T-helper 2 cell treated with Interferon-gamma antibody and Interleukin-4, amounts not matched to agents 5 μg/mL and 100 μg/mL, for 36 hours (primary cell): ENCODE data around the gene SLC39A9.

Source experiments
- DNase-seq: peaks from one replicate; pipeline ENCODE4 v3.0.0; 2021; ENCODE audit warnings: low spot score
- H3K27ac Mint-ChIP-seq: one replicate; pipeline ENCODE4 v1.8.0; 2021; ENCODE audit warnings: mild to moderate bottlenecking, mixed read lengths
- H3K27me3 Mint-ChIP-seq: one replicate; pipeline ENCODE4 v1.8.0; 2021; ENCODE audit warnings: low read depth, mixed read lengths
- H3K36me3 Mint-ChIP-seq: one replicate; pipeline ENCODE4 v1.8.0; 2021; ENCODE audit warnings: low read depth, mixed read lengths
- H3K4me1 Mint-ChIP-seq: one replicate; pipeline ENCODE4 v1.8.0; 2021; ENCODE audit warnings: low read depth, mixed read lengths
- H3K4me3 Mint-ChIP-seq: one replicate; pipeline ENCODE4 v1.8.0; 2022; ENCODE audit warnings: mild to moderate bottlenecking, moderate library complexity, mixed read lengths
- H3K9me3 Mint-ChIP-seq: one replicate; pipeline ENCODE4 v1.8.0; 2021; ENCODE audit warnings: mixed read lengths

The SLC39A9 gene, protein sequence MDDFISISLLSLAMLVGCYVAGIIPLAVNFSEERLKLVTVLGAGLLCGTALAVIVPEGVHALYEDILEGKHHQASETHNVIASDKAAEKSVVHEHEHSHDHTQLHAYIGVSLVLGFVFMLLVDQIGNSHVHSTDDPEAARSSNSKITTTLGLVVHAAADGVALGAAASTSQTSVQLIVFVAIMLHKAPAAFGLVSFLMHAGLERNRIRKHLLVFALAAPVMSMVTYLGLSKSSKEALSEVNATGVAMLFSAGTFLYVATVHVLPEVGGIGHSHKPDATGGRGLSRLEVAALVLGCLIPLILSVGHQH

DNA sequence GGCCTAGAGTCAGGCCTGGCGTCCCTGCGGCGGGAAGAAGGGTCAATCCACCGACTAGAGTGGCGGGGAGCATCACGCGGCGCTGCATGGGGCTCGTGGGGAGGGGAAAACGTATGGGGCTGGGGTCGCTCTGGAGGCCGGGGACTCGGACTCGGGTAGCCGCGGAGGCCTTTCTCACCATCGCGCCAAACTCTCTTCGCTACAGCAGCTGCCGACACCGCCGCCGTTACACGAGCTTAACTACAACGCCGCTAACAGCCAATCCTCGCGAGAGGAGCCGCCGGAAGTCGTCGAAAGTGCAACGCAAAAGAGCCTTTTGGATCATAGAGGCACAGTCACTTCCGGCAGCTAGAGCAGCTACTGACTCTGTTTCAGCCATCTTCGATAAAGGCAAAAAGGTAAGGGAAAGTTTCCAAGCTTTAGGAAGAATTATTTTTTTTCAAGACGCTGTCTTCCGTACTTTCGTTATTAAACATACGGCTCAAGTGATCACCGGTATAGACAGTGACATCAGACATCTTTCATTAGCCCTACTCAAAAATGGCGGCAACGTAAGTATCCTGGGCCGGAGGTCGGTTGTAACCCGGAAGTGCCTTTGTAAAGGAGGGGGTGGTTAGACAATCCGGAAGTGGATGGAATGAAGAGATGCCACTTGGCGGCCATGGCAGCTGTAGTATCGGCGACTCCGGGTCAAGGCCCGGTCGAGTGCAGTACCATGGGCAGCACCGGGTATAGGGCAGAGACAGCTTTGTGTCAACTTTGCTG is at the start of gene SLC39A9, which contains the start of gene ERH:
TSS of gene SLC39A9 (plus strand) at position 640 of the 765 bp plus-strand sequence. CDS start 678 bp downstream, outside the sequence.
TSS of gene ERH (minus strand) at position 247 of the 765 bp plus-strand sequence. CDS start at position 181, 66 bp downstream.
- DNase-seq: peak; percentile 93
- Mint-ChIP-seq H3K36me3 (peaks cover 46% of the 10 kb centered on the region), H3K4me3 (peak within 1 kb of the TSS; percentile 94), H3K9me3 (no peaks in the 10 kb centered on the region), H3K4me1 (peaks cover 51% of the 10 kb centered on the region), H3K27me3 (no peaks in the 10 kb centered on the region), H3K27ac (peak within 1 kb of the TSS; percentile 99)

DNA sequence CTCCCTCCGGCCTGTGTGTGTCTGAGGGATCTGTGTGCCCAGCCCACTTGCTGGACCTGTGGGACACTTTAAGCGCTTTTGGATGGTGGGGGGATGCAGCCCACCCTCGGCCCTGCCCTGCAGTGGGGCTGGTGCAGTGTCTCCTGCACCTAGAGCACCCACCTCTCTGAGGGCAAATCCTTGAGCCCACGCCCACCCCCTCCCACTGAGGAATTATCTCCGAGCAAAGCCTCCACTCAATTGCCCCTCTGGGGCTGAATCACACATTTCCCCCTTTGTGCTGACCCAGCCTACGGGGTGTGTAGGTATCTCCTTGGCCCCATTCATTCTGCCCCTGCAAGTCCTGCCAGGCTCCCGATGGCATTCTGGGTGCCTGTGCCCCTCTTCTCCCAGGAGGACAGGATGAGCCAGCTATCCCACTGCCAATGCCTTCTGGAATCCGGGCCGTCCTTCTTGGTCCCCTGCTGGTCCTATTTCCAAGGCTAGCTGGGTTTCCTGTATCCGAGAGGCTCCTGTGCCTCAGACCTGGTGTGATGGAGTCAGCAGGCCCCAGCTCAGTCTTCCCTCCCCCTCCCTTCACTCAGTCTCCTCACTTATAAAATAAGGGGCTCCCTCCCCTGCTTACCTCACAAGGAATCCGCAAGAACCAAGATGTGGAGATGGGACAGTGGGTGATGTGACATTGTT is 49.3 kb upstream of the SLC39A9 start:
- no peaks in the 10 kb centered on the region for H3K27me3 Mint-ChIP-seq
- H3K4me1 Mint-ChIP-seq: peaks cover 4% of the 10 kb centered on the region
- no peak for DNase-seq
- H3K27ac Mint-ChIP-seq: no peak overlapping the region
- H3K36me3 Mint-ChIP-seq: no peaks in the 10 kb centered on the region
- no peaks in the 10 kb centered on the region for H3K9me3 Mint-ChIP-seq
- H3K4me3 Mint-ChIP-seq: no peak overlapping the region

DNA sequence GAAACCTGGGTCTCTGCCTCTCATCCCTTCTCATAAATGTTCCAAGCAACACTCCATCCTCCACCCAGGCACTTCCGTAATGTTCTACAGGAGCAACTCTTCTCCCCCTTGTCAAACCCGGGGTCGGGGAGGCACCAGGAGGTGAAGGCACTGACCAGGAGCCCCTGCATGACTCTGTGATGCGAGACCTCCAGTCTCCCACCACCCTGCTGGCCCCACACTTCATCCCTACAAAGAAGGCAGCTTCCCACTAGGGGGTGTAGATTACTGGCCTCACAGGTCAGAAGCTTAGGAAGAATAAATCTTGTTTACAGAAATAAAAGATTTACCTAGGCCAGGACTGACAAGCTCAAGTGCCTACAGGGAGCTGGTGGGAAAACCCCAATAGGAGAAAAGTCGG is 47.6 kb upstream of the SLC39A9 start:
- peaks cover 12% of the 10 kb centered on the region for H3K4me1 Mint-ChIP-seq
- H3K27me3 Mint-ChIP-seq: no peaks in the 10 kb centered on the region
- H3K27ac Mint-ChIP-seq: no peak overlapping the region
- H3K4me3 Mint-ChIP-seq: no peak overlapping the region
- no peaks in the 10 kb centered on the region for H3K9me3 Mint-ChIP-seq
- DNase-seq: no peak
- no peaks in the 10 kb centered on the region for H3K36me3 Mint-ChIP-seq

DNA sequence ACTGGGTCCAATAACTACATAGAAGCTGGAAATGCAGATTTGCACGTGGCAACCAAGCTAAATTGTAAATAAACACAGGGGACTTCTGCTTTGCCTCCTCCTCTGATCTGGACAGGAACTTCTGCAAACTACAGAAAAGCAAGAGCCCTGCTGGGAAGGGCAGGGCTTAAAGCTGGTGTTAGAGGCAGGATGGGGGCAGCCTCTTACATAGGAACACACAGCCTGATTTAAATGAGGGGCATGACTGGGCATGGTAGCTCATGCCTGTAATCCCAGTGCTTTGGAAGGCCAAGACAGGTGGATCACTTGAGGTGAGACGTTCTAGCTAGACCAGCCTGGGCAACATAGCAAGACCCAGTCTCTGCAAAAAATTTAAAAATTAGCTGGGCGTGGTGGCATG is 47.1 kb upstream of the SLC39A9 start:
- Mint-ChIP-seq H3K27ac (no peak overlapping the region), H3K36me3 (no peaks in the 10 kb centered on the region), H3K27me3 (no peaks in the 10 kb centered on the region), H3K9me3 (no peaks in the 10 kb centered on the region), H3K4me1 (peaks cover 12% of the 10 kb centered on the region), H3K4me3 (no peak overlapping the region)
- DNase-seq: no peak

DNA sequence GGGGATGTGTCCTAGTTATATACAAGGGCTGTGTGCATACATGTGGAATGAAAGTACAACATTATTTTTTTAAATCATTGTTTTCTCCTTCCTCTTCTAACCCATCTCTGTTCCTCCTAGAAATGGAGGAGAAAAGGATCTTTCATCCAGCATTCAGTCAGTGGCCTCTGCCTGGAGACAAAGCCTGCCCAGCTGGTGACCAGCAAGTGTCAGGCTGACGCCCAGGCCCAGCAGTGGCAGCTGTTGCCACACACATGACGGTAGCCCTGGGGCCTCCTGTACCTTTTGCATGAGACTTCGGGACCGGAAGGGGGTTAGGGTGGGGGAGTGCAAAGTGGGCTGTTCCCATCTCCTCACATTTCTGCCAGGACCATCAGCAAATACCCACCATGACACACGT is 46.6 kb upstream of the SLC39A9 start:
- DNase-seq: no peak
- H3K36me3 Mint-ChIP-seq: no peaks in the 10 kb centered on the region
- no peak overlapping the region for H3K27ac Mint-ChIP-seq
- no peaks in the 10 kb centered on the region for H3K27me3 Mint-ChIP-seq
- no peaks in the 10 kb centered on the region for H3K9me3 Mint-ChIP-seq
- H3K4me3 Mint-ChIP-seq: no peak overlapping the region
- H3K4me1 Mint-ChIP-seq: peaks cover 12% of the 10 kb centered on the region

DNA sequence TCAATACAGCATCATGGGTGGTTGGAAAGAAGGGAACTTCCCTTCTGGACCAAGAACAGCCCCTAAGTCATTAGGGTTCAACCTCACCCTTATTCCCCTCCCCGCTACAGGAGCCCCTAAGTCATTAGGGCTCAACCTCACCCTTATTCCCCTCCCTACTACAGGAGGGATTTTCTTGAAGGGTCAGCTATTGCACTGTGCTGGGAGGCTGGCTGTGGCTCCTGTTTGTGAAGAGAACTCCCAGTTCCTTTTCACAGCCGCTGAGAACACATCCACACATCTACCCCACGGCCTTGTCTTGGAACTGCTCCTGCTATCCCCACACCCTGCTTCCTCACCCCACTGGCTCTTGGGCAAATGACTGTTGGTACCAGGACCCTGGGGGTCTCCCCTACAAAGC is 45.3 kb upstream of the SLC39A9 start:
- peaks cover 12% of the 10 kb centered on the region for H3K4me1 Mint-ChIP-seq
- H3K36me3 Mint-ChIP-seq: no peaks in the 10 kb centered on the region
- no peaks in the 10 kb centered on the region for H3K27me3 Mint-ChIP-seq
- no peak overlapping the region for H3K4me3 Mint-ChIP-seq
- DNase-seq: no peak
- no peaks in the 10 kb centered on the region for H3K9me3 Mint-ChIP-seq
- no peak overlapping the region for H3K27ac Mint-ChIP-seq

DNA sequence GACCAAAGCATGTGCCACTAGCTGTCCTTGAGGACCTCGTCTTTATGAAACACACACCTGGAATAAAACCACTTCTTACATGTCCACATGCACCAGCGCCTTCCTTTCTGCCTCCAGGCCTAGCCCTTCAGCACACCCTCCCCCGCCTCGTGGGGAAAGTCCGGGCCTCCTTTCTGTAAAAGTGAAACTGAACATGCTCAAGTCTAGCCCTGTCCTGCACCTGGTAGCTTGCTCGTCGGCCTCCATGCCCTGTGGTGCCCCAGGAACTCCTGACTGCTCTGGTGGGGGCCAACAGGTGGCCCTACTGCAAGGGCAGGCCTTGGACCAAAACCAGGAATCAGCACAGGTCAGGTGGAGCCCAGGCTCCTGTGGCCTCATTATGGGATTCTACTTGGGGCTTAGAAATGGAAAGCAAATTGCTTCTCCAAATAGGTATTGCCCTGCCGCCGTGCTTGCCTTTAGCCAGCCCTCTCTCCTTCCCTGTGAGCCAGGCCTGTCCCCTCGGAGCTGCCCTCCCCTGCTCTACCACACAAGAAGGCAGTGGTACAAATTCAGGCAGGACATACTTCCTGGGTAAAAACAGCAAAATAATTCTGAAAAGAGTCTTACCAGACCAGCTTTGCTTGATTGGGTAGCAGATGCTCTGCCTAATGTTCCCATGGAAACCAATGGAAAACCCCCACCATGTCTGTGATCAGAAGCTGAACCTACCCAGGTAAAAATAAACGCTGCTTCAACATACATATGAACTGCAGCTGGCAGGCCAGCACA is 43.9 kb upstream of the SLC39A9 start:
- peak overlapping the region; percentile 87 for H3K27ac Mint-ChIP-seq
- H3K36me3 Mint-ChIP-seq: no peaks in the 10 kb centered on the region
- no peaks in the 10 kb centered on the region for H3K27me3 Mint-ChIP-seq
- peak overlapping the region; percentile 45 for H3K4me3 Mint-ChIP-seq
- H3K9me3 Mint-ChIP-seq: no peaks in the 10 kb centered on the region
- peaks cover 12% of the 10 kb centered on the region for H3K4me1 Mint-ChIP-seq
- DNase-seq: peak; percentile 68

DNA sequence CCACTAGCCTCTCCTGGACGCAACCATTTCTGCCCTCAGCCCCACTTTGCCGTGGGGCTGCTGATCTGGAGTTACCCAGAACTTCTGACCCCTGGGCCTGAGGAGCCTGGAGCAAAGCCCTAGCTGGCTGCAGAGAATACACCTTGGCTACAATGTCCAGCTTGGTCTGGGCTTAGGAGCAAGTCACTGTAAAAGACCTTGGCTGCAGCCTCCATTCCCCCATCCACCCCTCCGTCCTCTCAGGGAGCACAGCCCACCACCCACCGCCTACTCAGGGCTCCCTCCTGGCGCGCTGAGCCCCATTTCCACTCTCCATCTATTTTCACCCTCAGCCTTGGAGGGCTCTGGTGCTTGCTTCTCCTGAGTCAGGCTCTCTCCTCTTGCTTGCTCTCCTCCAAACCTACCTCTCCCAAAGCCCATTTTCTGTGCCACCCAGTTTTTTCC is 43.3 kb upstream of the SLC39A9 start:
- no peak for DNase-seq
- peak overlapping the region; percentile 18 for H3K4me3 Mint-ChIP-seq
- H3K27me3 Mint-ChIP-seq: no peaks in the 10 kb centered on the region
- H3K36me3 Mint-ChIP-seq: no peaks in the 10 kb centered on the region
- H3K4me1 Mint-ChIP-seq: peaks cover 12% of the 10 kb centered on the region
- peak overlapping the region; percentile 57 for H3K27ac Mint-ChIP-seq
- H3K9me3 Mint-ChIP-seq: no peaks in the 10 kb centered on the region

DNA sequence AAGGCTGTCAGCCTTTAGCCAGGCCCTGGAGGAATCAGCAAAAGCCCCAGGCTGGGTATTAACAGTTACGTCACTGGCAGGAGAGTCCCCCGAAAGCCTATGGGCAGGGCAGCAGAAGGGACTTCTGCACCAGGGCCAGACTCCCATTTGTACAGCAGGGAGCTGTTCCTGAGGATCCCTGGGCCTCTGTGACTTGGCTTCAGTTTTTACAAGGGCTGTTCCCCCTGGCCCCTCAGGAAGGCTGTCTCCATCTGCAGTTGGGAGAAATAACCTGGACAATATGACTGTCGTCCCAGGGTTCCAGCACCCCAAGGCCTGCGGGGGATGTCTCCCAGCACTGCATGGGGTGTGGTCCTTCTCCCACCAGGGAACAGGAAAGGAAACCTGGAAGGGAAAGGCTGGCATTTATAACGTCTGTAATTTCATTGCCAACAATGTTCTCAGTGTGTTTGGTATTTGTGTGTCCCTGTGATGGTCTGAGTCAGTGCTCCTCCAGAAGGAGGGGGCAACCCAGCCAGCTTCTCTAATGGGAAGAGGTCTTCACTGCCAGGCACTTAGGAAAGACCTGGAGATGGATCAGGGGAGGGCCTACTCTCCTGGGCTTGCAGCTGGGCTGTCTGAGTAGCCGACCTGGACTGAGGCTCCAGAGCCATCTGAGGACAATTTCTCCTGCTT is 42.7 kb upstream of the SLC39A9 start:
- H3K9me3 Mint-ChIP-seq: no peaks in the 10 kb centered on the region
- peak overlapping the region; percentile 57 for H3K27ac Mint-ChIP-seq
- H3K4me3 Mint-ChIP-seq: peak overlapping the region; percentile 18
- no peak for DNase-seq
- no peaks in the 10 kb centered on the region for H3K27me3 Mint-ChIP-seq
- peaks cover 12% of the 10 kb centered on the region for H3K4me1 Mint-ChIP-seq
- H3K36me3 Mint-ChIP-seq: no peaks in the 10 kb centered on the region

DNA sequence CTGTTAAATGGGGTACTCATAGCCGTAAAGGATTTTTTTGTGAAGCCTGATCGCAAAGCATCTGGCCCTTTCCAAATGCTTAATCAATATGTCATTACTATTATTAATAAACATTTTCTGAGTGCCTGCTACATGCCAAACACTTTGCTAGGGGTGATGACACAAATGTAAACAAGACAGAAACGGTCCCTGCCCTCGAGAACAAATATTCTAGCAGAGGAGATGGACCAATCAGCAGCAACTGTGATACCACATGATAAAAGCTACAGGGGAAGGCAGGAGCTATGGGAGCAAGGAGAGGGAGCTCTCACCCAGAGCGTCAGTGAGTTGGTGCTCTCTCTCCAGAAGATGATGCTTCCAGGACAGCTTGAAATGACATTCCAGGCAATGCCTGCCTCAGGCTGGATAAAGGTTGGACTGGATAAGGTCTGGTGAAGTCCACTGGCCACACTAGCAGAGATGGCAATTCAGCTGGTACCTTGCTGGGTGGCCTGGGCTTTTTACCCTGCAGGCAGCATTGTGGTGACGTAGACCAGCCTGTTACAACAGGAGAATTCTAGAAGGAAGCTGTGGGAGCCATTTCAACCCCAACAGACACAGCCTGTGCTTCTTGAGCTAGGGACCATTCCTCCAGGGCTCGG is 41.5 kb upstream of the SLC39A9 start:
- H3K27ac Mint-ChIP-seq: no peak overlapping the region
- H3K4me1 Mint-ChIP-seq: peaks cover 12% of the 10 kb centered on the region
- H3K36me3 Mint-ChIP-seq: no peaks in the 10 kb centered on the region
- no peaks in the 10 kb centered on the region for H3K9me3 Mint-ChIP-seq
- no peak overlapping the region for H3K4me3 Mint-ChIP-seq
- no peak for DNase-seq
- H3K27me3 Mint-ChIP-seq: no peaks in the 10 kb centered on the region

DNA sequence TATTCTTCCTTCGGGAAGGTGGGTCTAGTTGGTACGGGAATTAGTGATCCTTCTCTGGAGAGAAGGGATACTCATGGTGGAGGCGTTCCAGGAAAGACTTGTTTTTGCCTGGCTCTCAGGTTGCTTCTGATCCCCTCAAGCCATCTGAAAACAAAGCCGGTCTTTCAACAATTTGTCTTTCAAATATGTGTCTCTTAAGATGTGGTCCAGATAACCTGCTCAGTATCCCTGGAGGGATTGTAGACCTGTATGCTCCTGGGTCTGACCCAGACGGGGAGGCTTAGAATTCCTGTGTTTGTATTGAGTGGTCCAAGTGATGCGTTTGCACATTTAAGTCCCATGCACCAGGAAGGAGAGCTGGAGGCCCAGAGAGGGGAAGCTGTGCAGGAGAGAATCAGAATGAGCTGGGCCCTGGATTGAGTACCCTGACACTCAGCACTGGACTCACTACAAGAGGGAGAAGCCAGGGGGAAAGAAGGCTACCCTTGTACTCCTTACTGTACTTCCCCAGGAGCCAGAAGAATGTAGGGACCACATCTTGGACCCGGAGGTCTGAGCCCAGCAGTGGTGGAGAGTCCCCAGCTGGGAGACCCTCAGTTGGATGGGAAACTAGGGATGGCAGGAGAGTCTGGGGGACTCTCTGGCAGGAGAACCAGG is 40.8 kb upstream of the SLC39A9 start:
- Mint-ChIP-seq H3K27me3 (no peaks in the 10 kb centered on the region), H3K4me1 (peaks cover 12% of the 10 kb centered on the region), H3K4me3 (no peak overlapping the region), H3K27ac (no peak overlapping the region), H3K9me3 (no peaks in the 10 kb centered on the region), H3K36me3 (no peaks in the 10 kb centered on the region)
- DNase-seq: no peak

DNA sequence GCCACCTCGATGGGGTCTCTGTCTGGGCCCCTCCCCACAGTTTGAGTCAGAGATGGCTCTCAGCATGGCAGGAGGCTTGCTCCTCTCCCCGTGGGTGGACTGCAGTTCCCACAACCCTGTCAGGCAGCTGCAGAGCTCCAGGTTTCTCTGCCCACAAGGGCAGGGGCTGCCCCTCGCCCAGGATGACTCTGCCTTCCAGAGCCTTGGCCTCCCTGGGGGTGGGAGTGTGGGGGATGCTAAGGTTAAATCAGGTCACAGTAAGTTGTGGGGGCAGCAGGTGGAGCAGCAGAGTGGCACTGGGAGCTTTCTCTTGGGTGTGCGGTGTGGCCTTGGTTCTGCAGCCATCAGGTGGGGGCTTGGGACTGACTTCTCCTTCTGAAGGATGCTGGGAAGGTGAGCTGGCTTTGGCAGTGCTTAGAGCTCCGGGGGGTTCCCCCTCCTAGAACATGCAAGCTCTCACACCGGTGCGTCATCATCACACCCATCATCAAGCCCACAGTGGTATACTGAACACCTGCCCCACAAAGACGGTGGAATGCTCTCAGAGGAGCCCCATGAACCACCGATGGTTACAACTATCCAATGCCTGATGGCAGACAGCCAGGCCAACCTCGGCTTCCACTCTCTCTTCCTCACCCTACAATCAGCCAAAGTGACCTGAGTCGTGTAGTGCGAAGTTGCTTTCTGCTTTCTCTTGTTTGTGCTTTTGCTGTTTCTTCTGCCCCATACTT is 40.1 kb upstream of the SLC39A9 start:
- Mint-ChIP-seq H3K27ac (no peak overlapping the region), H3K36me3 (no peaks in the 10 kb centered on the region), H3K9me3 (no peaks in the 10 kb centered on the region), H3K4me3 (no peak overlapping the region), H3K4me1 (peaks cover 12% of the 10 kb centered on the region), H3K27me3 (no peaks in the 10 kb centered on the region)
- DNase-seq: peak; percentile 22
